ENCODE results near the gene GGT1.
"Not testable (repeated sequence)": the region's sequence is repeated elsewhere in the genome, so short reads cannot be mapped to it uniquely, and the experiment has no call there.

DNA sequence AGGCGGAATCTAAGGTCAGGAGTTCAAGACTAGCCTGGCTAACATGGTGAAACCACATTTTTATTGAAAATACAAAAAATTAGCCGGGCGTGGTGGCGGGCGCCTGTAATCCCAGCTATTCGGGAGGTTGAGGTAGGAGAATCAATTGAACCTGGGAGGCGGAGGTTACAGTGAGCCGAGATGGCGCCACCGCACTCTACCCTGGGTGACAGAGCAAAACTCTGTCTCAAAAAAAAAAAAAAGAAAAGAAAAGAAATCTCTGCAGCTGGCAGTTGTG is 9.5 kb upstream of the GGT1 start:
- TF ChIP-seq, protein P1, sequence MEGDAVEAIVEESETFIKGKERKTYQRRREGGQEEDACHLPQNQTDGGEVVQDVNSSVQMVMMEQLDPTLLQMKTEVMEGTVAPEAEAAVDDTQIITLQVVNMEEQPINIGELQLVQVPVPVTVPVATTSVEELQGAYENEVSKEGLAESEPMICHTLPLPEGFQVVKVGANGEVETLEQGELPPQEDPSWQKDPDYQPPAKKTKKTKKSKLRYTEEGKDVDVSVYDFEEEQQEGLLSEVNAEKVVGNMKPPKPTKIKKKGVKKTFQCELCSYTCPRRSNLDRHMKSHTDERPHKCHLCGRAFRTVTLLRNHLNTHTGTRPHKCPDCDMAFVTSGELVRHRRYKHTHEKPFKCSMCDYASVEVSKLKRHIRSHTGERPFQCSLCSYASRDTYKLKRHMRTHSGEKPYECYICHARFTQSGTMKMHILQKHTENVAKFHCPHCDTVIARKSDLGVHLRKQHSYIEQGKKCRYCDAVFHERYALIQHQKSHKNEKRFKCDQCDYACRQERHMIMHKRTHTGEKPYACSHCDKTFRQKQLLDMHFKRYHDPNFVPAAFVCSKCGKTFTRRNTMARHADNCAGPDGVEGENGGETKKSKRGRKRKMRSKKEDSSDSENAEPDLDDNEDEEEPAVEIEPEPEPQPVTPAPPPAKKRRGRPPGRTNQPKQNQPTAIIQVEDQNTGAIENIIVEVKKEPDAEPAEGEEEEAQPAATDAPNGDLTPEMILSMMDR (conservative IDR thresholded peaks at IDR 0.05; ENCODE audit: low read depth in 2 of 2): not testable (repeated sequence)
- not testable (repeated sequence) for TF ChIP-seq EZH2 (IDR thresholded peaks at IDR 0.05; ENCODE audit: low read depth, unreplicated experiment); POLR2AphosphoS5 (IDR thresholded peaks at IDR 0.05; ENCODE audit: low read depth); EZH2phosphoT487 (IDR thresholded peaks at IDR 0.05; ENCODE audit: unreplicated experiment); NANOG (IDR thresholded peaks at IDR 0.05; ENCODE audit: borderline replicate concordance); CREB1 (CRISPR knock-in tag; IDR thresholded peaks at IDR 0.05; ENCODE audit: low read depth); JUNB (IDR thresholded peaks at IDR 0.05; ENCODE audit: unreplicated experiment); STAT1 (IDR thresholded peaks at IDR 0.05; ENCODE audit: unreplicated experiment)
- TF ChIP-seq, protein P2, sequence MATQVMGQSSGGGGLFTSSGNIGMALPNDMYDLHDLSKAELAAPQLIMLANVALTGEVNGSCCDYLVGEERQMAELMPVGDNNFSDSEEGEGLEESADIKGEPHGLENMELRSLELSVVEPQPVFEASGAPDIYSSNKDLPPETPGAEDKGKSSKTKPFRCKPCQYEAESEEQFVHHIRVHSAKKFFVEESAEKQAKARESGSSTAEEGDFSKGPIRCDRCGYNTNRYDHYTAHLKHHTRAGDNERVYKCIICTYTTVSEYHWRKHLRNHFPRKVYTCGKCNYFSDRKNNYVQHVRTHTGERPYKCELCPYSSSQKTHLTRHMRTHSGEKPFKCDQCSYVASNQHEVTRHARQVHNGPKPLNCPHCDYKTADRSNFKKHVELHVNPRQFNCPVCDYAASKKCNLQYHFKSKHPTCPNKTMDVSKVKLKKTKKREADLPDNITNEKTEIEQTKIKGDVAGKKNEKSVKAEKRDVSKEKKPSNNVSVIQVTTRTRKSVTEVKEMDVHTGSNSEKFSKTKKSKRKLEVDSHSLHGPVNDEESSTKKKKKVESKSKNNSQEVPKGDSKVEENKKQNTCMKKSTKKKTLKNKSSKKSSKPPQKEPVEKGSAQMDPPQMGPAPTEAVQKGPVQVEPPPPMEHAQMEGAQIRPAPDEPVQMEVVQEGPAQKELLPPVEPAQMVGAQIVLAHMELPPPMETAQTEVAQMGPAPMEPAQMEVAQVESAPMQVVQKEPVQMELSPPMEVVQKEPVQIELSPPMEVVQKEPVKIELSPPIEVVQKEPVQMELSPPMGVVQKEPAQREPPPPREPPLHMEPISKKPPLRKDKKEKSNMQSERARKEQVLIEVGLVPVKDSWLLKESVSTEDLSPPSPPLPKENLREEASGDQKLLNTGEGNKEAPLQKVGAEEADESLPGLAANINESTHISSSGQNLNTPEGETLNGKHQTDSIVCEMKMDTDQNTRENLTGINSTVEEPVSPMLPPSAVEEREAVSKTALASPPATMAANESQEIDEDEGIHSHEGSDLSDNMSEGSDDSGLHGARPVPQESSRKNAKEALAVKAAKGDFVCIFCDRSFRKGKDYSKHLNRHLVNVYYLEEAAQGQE (IDR thresholded peaks at IDR 0.05; ENCODE audit: unreplicated experiment): not testable (repeated sequence)
- TF ChIP-seq, protein P3, sequence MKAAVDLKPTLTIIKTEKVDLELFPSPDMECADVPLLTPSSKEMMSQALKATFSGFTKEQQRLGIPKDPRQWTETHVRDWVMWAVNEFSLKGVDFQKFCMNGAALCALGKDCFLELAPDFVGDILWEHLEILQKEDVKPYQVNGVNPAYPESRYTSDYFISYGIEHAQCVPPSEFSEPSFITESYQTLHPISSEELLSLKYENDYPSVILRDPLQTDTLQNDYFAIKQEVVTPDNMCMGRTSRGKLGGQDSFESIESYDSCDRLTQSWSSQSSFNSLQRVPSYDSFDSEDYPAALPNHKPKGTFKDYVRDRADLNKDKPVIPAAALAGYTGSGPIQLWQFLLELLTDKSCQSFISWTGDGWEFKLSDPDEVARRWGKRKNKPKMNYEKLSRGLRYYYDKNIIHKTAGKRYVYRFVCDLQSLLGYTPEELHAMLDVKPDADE (IDR thresholded peaks at IDR 0.05): not testable (repeated sequence)
